Breast epithelium (tissue), 3 donors: ENCODE results near the gene PTH1R.

Source experiments
- POLR2A ChIP-seq: fragments of 450-650 bp; IDR thresholded peaks from one replicate; pipeline ENCODE4 v1.6.1; 2016; ENCODE audit warnings: antibody characterized with exemption, mild to moderate bottlenecking, moderate library complexity
- POLR2AphosphoS5 ChIP-seq, 3 donors: sonication (generic); formaldehyde crosslinking; IDR thresholded peaks; one replicate each; pipeline ENCODE4 v1.6.1; 2017; ENCODE audit warnings: antibody characterized with exemption in 3 of 3
- TF ChIP-seq, protein P1 (sequence below), 3 donors: fragments of 450-650 bp; IDR thresholded peaks; one replicate each; pipeline ENCODE4 v1.5.1; 2016 to 2017; ENCODE audit warnings: antibody characterized with exemption in 3 of 3, mild to moderate bottlenecking in 3 of 3, moderate library complexity in 3 of 3

GRCh38 chr3:46942481-46943236 lies 65.1 kb downstream of the PTH1R start:
- TF ChIP-seq, protein P1, sequence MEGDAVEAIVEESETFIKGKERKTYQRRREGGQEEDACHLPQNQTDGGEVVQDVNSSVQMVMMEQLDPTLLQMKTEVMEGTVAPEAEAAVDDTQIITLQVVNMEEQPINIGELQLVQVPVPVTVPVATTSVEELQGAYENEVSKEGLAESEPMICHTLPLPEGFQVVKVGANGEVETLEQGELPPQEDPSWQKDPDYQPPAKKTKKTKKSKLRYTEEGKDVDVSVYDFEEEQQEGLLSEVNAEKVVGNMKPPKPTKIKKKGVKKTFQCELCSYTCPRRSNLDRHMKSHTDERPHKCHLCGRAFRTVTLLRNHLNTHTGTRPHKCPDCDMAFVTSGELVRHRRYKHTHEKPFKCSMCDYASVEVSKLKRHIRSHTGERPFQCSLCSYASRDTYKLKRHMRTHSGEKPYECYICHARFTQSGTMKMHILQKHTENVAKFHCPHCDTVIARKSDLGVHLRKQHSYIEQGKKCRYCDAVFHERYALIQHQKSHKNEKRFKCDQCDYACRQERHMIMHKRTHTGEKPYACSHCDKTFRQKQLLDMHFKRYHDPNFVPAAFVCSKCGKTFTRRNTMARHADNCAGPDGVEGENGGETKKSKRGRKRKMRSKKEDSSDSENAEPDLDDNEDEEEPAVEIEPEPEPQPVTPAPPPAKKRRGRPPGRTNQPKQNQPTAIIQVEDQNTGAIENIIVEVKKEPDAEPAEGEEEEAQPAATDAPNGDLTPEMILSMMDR (IDR thresholded peaks at IDR 0.05), result no peak
- TF ChIP-seq POLR2AphosphoS5 (IDR thresholded peaks at IDR 0.05) (no peak), POLR2A (no peak)
